K562 (cell line): ENCODE results near the gene MYB. TPM values are rescaled to one million over a fixed set of nuclear protein-coding genes. Genes with fewer than 3 reads are reported as not detected.
A peak's percentile ranks its signal among the peaks of the same experiment; 100 is the strongest.

Experiments used
- CHD7 ChIP-seq: fragments of 200-600 bp; sonication (generic); IDR thresholded peaks from one replicate; pipeline ENCODE4 v1.6.1; 2012; ENCODE audit warnings: mild to moderate bottlenecking, low read depth, low read length, inconsistent platforms
- EP400 ChIP-seq: fragments of 450-650 bp; IDR thresholded peaks from 2 replicates; pipeline ENCODE4 v1.6.1; 2017; ENCODE audit warnings: antibody characterized with exemption, mild to moderate bottlenecking, moderate library complexity
- HEY1 ChIP-seq: fragments of 250-450 bp; sonication (Bioruptor Pico); IDR thresholded peaks from 2 replicates; pipeline ENCODE4 v1.5.0; 2020; ENCODE audit warnings: mild to moderate bottlenecking, moderate library complexity, borderline replicate concordance
- NFYB ChIP-seq: IDR thresholded peaks from 2 replicates; pipeline ENCODE4 v1.6.1; 2011; ENCODE audit warnings: mild to moderate bottlenecking, moderate library complexity; ENCODE audit not compliant: insufficient read length; ENCODE audit errors: extremely low read depth
- RAD51 ChIP-seq: fragments of 450-650 bp; IDR thresholded peaks from 2 replicates; pipeline ENCODE4 v1.7.1; 2016; ENCODE audit warnings: low read depth, mild to moderate bottlenecking, borderline replicate concordance
- SMARCC2 ChIP-seq: fragments of 450-650 bp; IDR thresholded peaks from 2 replicates; pipeline ENCODE4 v1.6.1; 2017; ENCODE audit warnings: antibody characterized with exemption, moderate library complexity, mild to moderate bottlenecking, low read depth
- TSHZ1 ChIP-seq: fragments of 250-450 bp; sonication (Bioruptor Pico); IDR thresholded peaks from 2 replicates; pipeline ENCODE4 v1.4.0; 2020; ENCODE audit warnings: mild to moderate bottlenecking, moderate library complexity
- ZBTB7A ChIP-seq: IDR thresholded peaks from 2 replicates; pipeline ENCODE4 v1.6.1; 2011; ENCODE audit warnings: low read depth, mild to moderate bottlenecking, low read length, moderate library complexity, borderline replicate concordance; ENCODE audit not compliant: control insufficient read depth
- ZNF316 ChIP-seq: fragments of 450-650 bp; IDR thresholded peaks from 2 replicates; pipeline ENCODE4 v1.6.1; 2016
- ZZZ3 ChIP-seq: fragments of 450-650 bp; IDR thresholded peaks from 2 replicates; pipeline ENCODE4 v1.6.1; 2016; ENCODE audit warnings: antibody characterized with exemption, mild to moderate bottlenecking, moderate library complexity
- polyA plus RNA-seq, 8 experiments: library from polyadenylated mRNA; depleted of rRNA in 4 of 8; stranded (reverse) in 5 of 8; unstranded in 3 of 8; fragments of >200 nt; fragmentation: Nextera tagmentation in 2 of 8; fragmentation: Illumina TruSeq in 1 of 8; extraction: Ambion mirVana in 2 of 8; extraction: Trizol in 1 of 8; gene quantifications; 2 replicates each; pipeline versions ENCODE4 v1.2.1 to v1.2.3, GENCODE V29; 2011 to 2014; ENCODE audit warnings: inconsistent platforms in 1 of 8, missing spikeins in 1 of 8
- total RNA-seq, 7 experiments: library from RNA; depleted of rRNA in 6 of 7; stranded (reverse); fragments of >200 nt in 6 of 7; fragmentation: Illumina TruSeq in 2 of 7; extraction: Trizol in 2 of 7; gene quantifications; 2 replicates each; pipeline versions ENCODE4 v1.2.1 to v1.2.3, GENCODE V29; 2011 to 2021; ENCODE audit warnings: low replicate concordance in 1 of 7

The MYB gene
- total and polyA plus RNA-seq, 9 of the 15 experiments (the other 6 are each of a cell fraction or from before 2014, with no cell fraction given): 35.8 to 218 (median 140) TPM

- TF ChIP-seq TSHZ1 (CRISPR knock-in tag): no peak
- TF ChIP-seq HEY1: no peak
- TF ChIP-seq ZZZ3: no peak
- no peak for TF ChIP-seq SMARCC2
- peak; percentile 18 for TF ChIP-seq CHD7
- TF ChIP-seq ZNF316: no peak
- TF ChIP-seq NFYB: no peak
- TF ChIP-seq EP400: peak; percentile 59
- no peak for TF ChIP-seq ZBTB7A
- TF ChIP-seq RAD51: no peak
These were observed 2.7 kb downstream of the MYB start (continued) for GRCh38 chr6:135183532-135184440.
